GM21737 (cell line): Measurements from ENCODE around the gene CD27.
"Not testable (repeated sequence)": the region's sequence is repeated elsewhere in the genome, so short reads cannot be mapped to it uniquely, and the experiment has no call there.

ENCODE experiments used
- ATAC-seq: cut with Tn5 transposase; IDR thresholded peaks from one replicate; pipeline ENCODE4 v1.9.1; 2021; ENCODE audit warnings: mild to moderate bottlenecking, moderate library complexity; ENCODE audit not compliant: unreplicated experiment

Gene CD27

GRCh38 chr12:6461401-6462233 lies 16.9 kb downstream of the CD27 start:
- peak; percentile 74 for ATAC-seq

- no peak for ATAC-seq
These were observed 17.7 kb downstream of the CD27 start for GRCh38 chr12:6462234-6462995.

GRCh38 chr12:6463216-6463615 lies 18.5 kb downstream of the CD27 start:
- ATAC-seq, result no peak

GRCh38 chr12:6463858-6464257 lies 19.1 kb downstream of the CD27 start:
- ATAC-seq, result no peak

- ATAC-seq, result no peak
These were observed 19.8 kb downstream of the CD27 start for GRCh38 chr12:6464531-6464930.

GRCh38 chr12:6465467-6466183 lies 20.9 kb downstream of the CD27 start:
- no peak for ATAC-seq

- ATAC-seq, result no peak
These were observed 21.4 kb downstream of the CD27 start for GRCh38 chr12:6466184-6466573.

- not testable (repeated sequence) for ATAC-seq
These were observed 22.0 kb downstream of the CD27 start for GRCh38 chr12:6466751-6467150.

- not testable (repeated sequence) for ATAC-seq
These were observed 23.0 kb downstream of the CD27 start for GRCh38 chr12:6467571-6468282.

GRCh38 chr12:6468283-6468575 lies 23.5 kb downstream of the CD27 start:
- ATAC-seq, result no peak

- ATAC-seq, result no peak
These were observed 24.3 kb downstream of the CD27 start for GRCh38 chr12:6469092-6469491.

GRCh38 chr12:6469609-6470374 lies 25.0 kb downstream of the CD27 start:
- no peak for ATAC-seq

- peak; percentile 80 for ATAC-seq
These were observed 25.8 kb downstream of the CD27 start, which contains the start of gene VAMP1 for GRCh38 chr12:6470375-6471163. VAMP1 (minus strand) TSS chr12:6470677; CDS start chr12:6470531, 146 bp downstream.

GRCh38 chr12:6471989-6472360 lies 27.2 kb downstream of the CD27 start:
- no peak for ATAC-seq

GRCh38 chr12:6472491-6472890 lies 27.7 kb downstream of the CD27 start:
- ATAC-seq, result no peak

- ATAC-seq, result not testable (repeated sequence)
These were observed 30.6 kb downstream of the CD27 start for GRCh38 chr12:6475233-6475975.

- no peak for ATAC-seq
These were observed 31.7 kb downstream of the CD27 start for GRCh38 chr12:6476489-6476888.

GRCh38 chr12:6477601-6478377 lies 33.0 kb downstream of the CD27 start:
- not testable (repeated sequence) for ATAC-seq
